ENCODE measurements around the gene NUDT21.

Gene NUDT21

GRCh38 chr16:56387396-56387795 is 63.7 kb downstream of the NUDT21 start:
- no peak for DNase-seq (ENCODE audit: low read depth in 1 of 2, low spot score in 1 of 2)
- TF ChIP-seq SPI1 (IDR thresholded peaks at IDR 0.05; ENCODE audit: borderline replicate concordance, low read depth), result no peak
- TF ChIP-seq REST (IDR thresholded peaks at IDR 0.05; ENCODE audit: insufficient replicate concordance, low read depth), result no peak
- no peak for TF ChIP-seq GABPA (IDR thresholded peaks at IDR 0.05; ENCODE audit: low read depth)
- TF ChIP-seq POLR2AphosphoS5 (IDR thresholded peaks at IDR 0.05; ENCODE audit: low read depth), result no peak
- no peak for TF ChIP-seq CTCF (IDR thresholded peaks at IDR 0.05; ENCODE audit: insufficient read depth, low read length)
- no peaks in the 10 kb centered on the region for H3K27me3 ChIP-seq (ENCODE audit: insufficient read depth, poor library complexity, severe bottlenecking)
- no peak overlapping the region for H3K27ac ChIP-seq (replicated peaks)
- H3K4me3 ChIP-seq (replicated peaks; ENCODE audit: insufficient read depth, low read length), result no peak overlapping the region

GRCh38 chr16:56384074-56384721 is 66.9 kb downstream of the NUDT21 start:
- DNase-seq (ENCODE audit: low read depth in 1 of 2, low spot score in 1 of 2), result no peak
- TF ChIP-seq SPI1 (IDR thresholded peaks at IDR 0.05; ENCODE audit: borderline replicate concordance, low read depth) (no peak), GABPA (IDR thresholded peaks at IDR 0.05; ENCODE audit: low read depth) (no peak), REST (IDR thresholded peaks at IDR 0.05; ENCODE audit: insufficient replicate concordance, low read depth) (no peak), POLR2AphosphoS5 (IDR thresholded peaks at IDR 0.05; ENCODE audit: low read depth) (no peak), CTCF (IDR thresholded peaks at IDR 0.05; ENCODE audit: insufficient read depth, low read length) (no peak)
- Histone ChIP-seq H3K4me3 (replicated peaks; ENCODE audit: insufficient read depth, low read length) (no peak overlapping the region), H3K27ac (replicated peaks) (no peak overlapping the region), H3K27me3 (ENCODE audit: insufficient read depth, poor library complexity, severe bottlenecking) (no peaks in the 10 kb centered on the region)

- H3K27ac ChIP-seq (replicated peaks), result no peak overlapping the region
- no peak for TF ChIP-seq CTCF (IDR thresholded peaks at IDR 0.05; ENCODE audit: insufficient read depth, low read length)
- TF ChIP-seq GABPA (IDR thresholded peaks at IDR 0.05; ENCODE audit: low read depth), result no peak
- TF ChIP-seq POLR2AphosphoS5 (IDR thresholded peaks at IDR 0.05; ENCODE audit: low read depth), result no peak
These were observed 68.2 kb downstream of the NUDT21 start for GRCh38 chr16:56382901-56383355.

GRCh38 chr16:56382459-56382858 is 68.7 kb downstream of the NUDT21 start:
- TF ChIP-seq CTCF (IDR thresholded peaks at IDR 0.05; ENCODE audit: insufficient read depth, low read length) (no peak), SPI1 (IDR thresholded peaks at IDR 0.05; ENCODE audit: borderline replicate concordance, low read depth) (no peak), POLR2AphosphoS5 (IDR thresholded peaks at IDR 0.05; ENCODE audit: low read depth) (no peak), GABPA (IDR thresholded peaks at IDR 0.05; ENCODE audit: low read depth) (no peak), REST (IDR thresholded peaks at IDR 0.05; ENCODE audit: insufficient replicate concordance, low read depth) (no peak)
- no peak for DNase-seq (ENCODE audit: low read depth in 1 of 2, low spot score in 1 of 2)
- Histone ChIP-seq H3K4me3 (replicated peaks; ENCODE audit: insufficient read depth, low read length) (no peak overlapping the region), H3K27ac (replicated peaks) (no peak overlapping the region), H3K27me3 (ENCODE audit: insufficient read depth, poor library complexity, severe bottlenecking) (no peaks in the 10 kb centered on the region)

More at GRCh38 chr16:56382901-56383355, 68.2 kb downstream of the NUDT21 start:
- no peak overlapping the region for H3K4me3 ChIP-seq (replicated peaks; ENCODE audit: insufficient read depth, low read length)
- no peaks in the 10 kb centered on the region for H3K27me3 ChIP-seq (ENCODE audit: insufficient read depth, poor library complexity, severe bottlenecking)
- DNase-seq (ENCODE audit: low read depth in 1 of 2, low spot score in 1 of 2), result no peak

Data from HL-60 (cell line).